T-cell (primary cell): Measurements from ENCODE around the gene KDM8. TPM values are rescaled to one million over a fixed set of nuclear protein-coding genes. Genes with fewer than 3 reads are reported as not detected.
A peak's percentile ranks its signal among the peaks of the same experiment; 100 is the strongest.

Experiments used
- ATAC-seq, 4 experiments: fragments of 200-7000 bp in 3 of 4; fragments of 150-1000 bp in 1 of 4; cut with Tn5 transposase; replicated peaks in 1 of 4; 1 replicate in 3 of 4; 2 replicates in 1 of 4; pipeline ENCODE4 v1.10.0; 2021; ENCODE audit warnings: moderate library complexity in 3 of 4, mild to moderate bottlenecking in 2 of 4, moderate number of reproducible peaks in 1 of 4
- CTCF ChIA-PET, 2 donors: fragments of 300-600 bp; sonication (Branson Sonifier 250); formaldehyde crosslinking; loops; one replicate each; lab custom pipeline; 2022; ENCODE audit warnings: antibody characterized with exemption in 2 of 2; lab: Charles Lee
- POLR2A ChIA-PET, 2 donors: fragments of 300-600 bp; sonication (Branson Sonifier 250); formaldehyde crosslinking; loops; one replicate each; lab custom pipeline; 2022; ENCODE audit warnings: antibody characterized with exemption in 2 of 2; lab: Charles Lee
- DNase-seq, 35 experiments: peaks; one replicate each; pipeline versions ENCODE4 v3.0.0 to v3.0.0-alpha.2; 2013 to 2023
- H3K27ac ChIP-seq: one replicate; pipeline ENCODE4 v1.5.1; 2013; ENCODE audit warnings: low read length
- H3K27me3 ChIP-seq, 2 experiments: replicated peaks in 1 of 2; 1 replicate in 1 of 2; 2 replicates in 1 of 2; pipeline versions ENCODE4 v1.6.1 to v1.7.0; 2013; ENCODE audit warnings: low read length in 1 of 2, mixed read lengths in 1 of 2; ENCODE audit not compliant: control insufficient read depth in 2 of 2, insufficient read depth in 2 of 2; ENCODE audit errors: extremely low read depth in 1 of 2
- H3K36me3 ChIP-seq, 2 donors: 1 replicate in 1 of 2; 2 replicates in 1 of 2; pipeline versions ENCODE4 v1.6.1 to v1.7.0; 2013; ENCODE audit warnings: low read length in 1 of 2; ENCODE audit not compliant: control insufficient read depth in 2 of 2, insufficient read depth in 1 of 2; ENCODE audit errors: extremely low read depth in 1 of 2
- H3K4me1 ChIP-seq, 2 experiments: 1 replicate in 1 of 2; 2 replicates in 1 of 2; pipeline versions ENCODE4 v1.6.1 to v1.7.0; 2013; ENCODE audit warnings: low read length in 2 of 2, mixed read lengths in 1 of 2; ENCODE audit not compliant: insufficient read depth in 2 of 2, control insufficient read depth in 1 of 2; ENCODE audit errors: extremely low read depth in 1 of 2
- H3K4me3 ChIP-seq, 2 donors: 1 replicate in 1 of 2; 2 replicates in 1 of 2; pipeline versions ENCODE4 v1.5.1 to v1.7.0; 2013; ENCODE audit warnings: mild to moderate bottlenecking in 2 of 2, low read length in 1 of 2, moderate library complexity in 1 of 2; ENCODE audit not compliant: control insufficient read depth in 1 of 2; ENCODE audit errors: extremely low read depth in 1 of 2
- H3K9me3 ChIP-seq: 2 replicates; pipeline ENCODE4 v1.7.0; 2013
- H3K27ac Mint-ChIP-seq, 2 donors: one replicate each; pipeline ENCODE4 v1.8.0; 2020 to 2021; ENCODE audit warnings: mild to moderate bottlenecking in 2 of 2, mixed read lengths in 2 of 2
- H3K27me3 Mint-ChIP-seq, 2 donors: one replicate each; pipeline ENCODE4 v1.8.0; 2021 to 2022; ENCODE audit warnings: mixed read lengths in 2 of 2
- H3K36me3 Mint-ChIP-seq: one replicate; pipeline ENCODE4 v1.8.0; 2021; ENCODE audit warnings: mixed read lengths
- H3K4me1 Mint-ChIP-seq, 3 donors: one replicate each; pipeline ENCODE4 v1.8.0; 2020 to 2022; ENCODE audit warnings: mixed read lengths in 3 of 3, mild to moderate bottlenecking in 1 of 3
- H3K4me3 Mint-ChIP-seq, 3 donors: one replicate each; pipeline ENCODE4 v1.8.0; 2020 to 2022; ENCODE audit warnings: mild to moderate bottlenecking in 3 of 3, mixed read lengths in 3 of 3, moderate library complexity in 3 of 3
- H3K9me3 Mint-ChIP-seq, 3 donors: one replicate each; pipeline ENCODE4 v1.8.0; 2020 to 2022; ENCODE audit warnings: mixed read lengths in 3 of 3
- WGBS: methylation state at CpG from one replicate; pipeline ENCODE4 v1.1.5; 2013; ENCODE audit warnings: missing lambda C conversion rate; ENCODE audit not compliant: insufficient coverage; 5-methylcytosine and 5-hydroxymethylcytosine counted together
- total RNA-seq, 35 experiments: library from RNA in 6 of 35; stranded (reverse) in 6 of 35; fragments of 120-200 nt in 1 of 35; gene quantifications; one replicate each; pipeline versions ENCODE4 v1.2.1 to v1.2.4 and lab custom pipeline; 2013 to 2026

The KDM8 gene
- total RNA-seq, 5 donors from 2014 or later (not counting 1 experiment from before 2014, with no cell fraction given): 13.4 to 25.6 (median 23.5) TPM

DNA sequence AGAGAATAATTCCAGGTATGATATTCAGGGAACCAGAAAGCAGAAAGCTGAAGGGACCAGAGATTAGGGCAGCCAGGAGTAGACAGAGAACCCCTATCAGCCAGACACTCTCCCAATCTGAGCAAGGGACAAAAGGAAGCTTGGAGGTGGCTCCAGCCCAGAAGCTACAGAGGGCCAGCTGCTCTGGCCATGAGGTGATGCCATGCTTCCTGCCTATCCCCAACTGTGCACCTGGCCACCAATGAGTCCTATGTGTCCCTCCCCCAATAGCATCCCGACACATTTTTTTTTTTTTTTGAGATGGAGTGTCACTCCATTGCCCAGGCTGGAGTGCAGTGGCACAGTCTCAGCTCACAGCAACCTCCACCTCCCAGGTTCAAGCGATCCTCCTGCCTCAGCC is 35.3 kb downstream of the KDM8 start:
- Mint-ChIP-seq H3K27me3 (no peaks in the 10 kb centered on the region), H3K9me3 (no peaks in the 10 kb centered on the region), H3K36me3 (peaks cover 18% of the 10 kb centered on the region), H3K4me3 (peak overlapping the region; percentile 7 to 70 (median 61)), H3K4me1 (peaks cover 81 to 89% (median 87%) of the 10 kb centered on the region in 3 donors), H3K27ac (peak overlapping the region; percentile 97 to 99)
- no peaks in the 10 kb centered on the region for H3K27me3 ChIP-seq
- ChIA-PET CTCF (interaction anchor here in 1 of 2 donors (0.6 to 0.9 kb wide), 2 partner anchors 78 to 129 kb away, joined by 4 read pairs; no protein-coding TSS in a partner anchor), POLR2A (no interaction called here)
- WGBS: no CpG with 5 or more reads among the region's 2 CpGs
- H3K36me3 ChIP-seq: peaks cover 5 to 11% of the 10 kb centered on the region in 2 donors
- H3K4me3 ChIP-seq: no peak overlapping the region
- H3K9me3 ChIP-seq: no peaks in the 10 kb centered on the region
- DNase-seq (no peak), ATAC-seq (no peak)
- H3K4me1 ChIP-seq: peaks cover 53 to 76% of the 10 kb centered on the region in 2 experiments
- H3K27ac ChIP-seq: peak overlapping the region; percentile 98

GRCh38 chr16:27239026-27239425 is 35.7 kb downstream of the KDM8 start:
- peaks cover 5 to 7% of the 10 kb centered on the region in 2 donors for H3K36me3 ChIP-seq
- DNase-seq (no peak), ATAC-seq (no peak)

GRCh38 chr16:27239906-27240655 is 36.8 kb downstream of the KDM8 start:
- WGBS: 78% methylated on average over 6 of the region's 9 CpGs
- H3K27me3 ChIP-seq: no peaks in the 10 kb centered on the region
- H3K9me3 ChIP-seq: no peaks in the 10 kb centered on the region
- Mint-ChIP-seq H3K4me1 (peaks cover 79 to 89% (median 86%) of the 10 kb centered on the region in 3 donors), H3K36me3 (peaks cover 16% of the 10 kb centered on the region), H3K9me3 (no peaks in the 10 kb centered on the region), H3K4me3 (no peak overlapping the region), H3K27ac (peak overlapping the region; percentile 97 to 99), H3K27me3 (no peaks in the 10 kb centered on the region)
- POLR2A ChIA-PET: no interaction called here
- no peak overlapping the region for H3K27ac ChIP-seq
- ATAC-seq (no peak), DNase-seq (no peak)
- CTCF ChIA-PET: interaction anchor here in 1 of 2 donors (1.4 kb wide), 1 partner anchor 60 kb away, joined by 3 read pairs; no protein-coding TSS in a partner anchor
- no peak overlapping the region for H3K4me3 ChIP-seq
- peaks cover 40 to 75% of the 10 kb centered on the region in 2 experiments for H3K4me1 ChIP-seq
- peaks cover 5 to 6% of the 10 kb centered on the region in 2 donors for H3K36me3 ChIP-seq

More at GRCh38 chr16:27239026-27239425, 35.7 kb downstream of the KDM8 start:
- Mint-ChIP-seq H3K4me3 (peak overlapping the region in 1 of 3 donors; percentile 70), H3K27ac (peak overlapping the region; percentile 97 to 99), H3K4me1 (peaks cover 81 to 89% (median 87%) of the 10 kb centered on the region in 3 donors), H3K9me3 (no peaks in the 10 kb centered on the region), H3K27me3 (no peaks in the 10 kb centered on the region), H3K36me3 (peaks cover 18% of the 10 kb centered on the region)
- 96% methylated on average over 5 of the region's 5 CpGs for WGBS
- CTCF ChIA-PET: interaction anchor here in 1 of 2 donors (0.6 to 1.4 kb wide), 3 partner anchors 59 to 129 kb away, joined by 3 to 4 read pairs (median 4); no protein-coding TSS in a partner anchor
- peak overlapping the region; percentile 98 for H3K27ac ChIP-seq
- H3K27me3 ChIP-seq: no peaks in the 10 kb centered on the region
- H3K9me3 ChIP-seq: no peaks in the 10 kb centered on the region
- POLR2A ChIA-PET: no interaction called here
- no peak overlapping the region for H3K4me3 ChIP-seq
- H3K4me1 ChIP-seq: peaks cover 49 to 76% of the 10 kb centered on the region in 2 experiments

GRCh38 chr16:27240948-27241531 is 37.7 kb downstream of the KDM8 start:
- H3K4me3 ChIP-seq: no peak overlapping the region
- ChIA-PET CTCF (no interaction called here), POLR2A (interaction anchor here in 1 of 2 donors (0.6 kb wide), 1 partner anchor 9 kb away, joined by 6 read pairs; no protein-coding TSS in a partner anchor)
- no peak for DNase-seq
- Mint-ChIP-seq H3K4me3 (no peak overlapping the region), H3K9me3 (no peaks in the 10 kb centered on the region), H3K27ac (peak overlapping the region; percentile 97 to 99), H3K36me3 (peaks cover 20% of the 10 kb centered on the region), H3K4me1 (peaks cover 76 to 89% (median 86%) of the 10 kb centered on the region in 3 donors), H3K27me3 (no peaks in the 10 kb centered on the region)
- 100% methylated on average over 4 of the region's 6 CpGs for WGBS
- no peak for ATAC-seq
- H3K27me3 ChIP-seq: no peaks in the 10 kb centered on the region
- no peak overlapping the region for H3K27ac ChIP-seq
- H3K4me1 ChIP-seq: peaks cover 32 to 70% of the 10 kb centered on the region in 2 experiments
- peaks cover 5 to 10% of the 10 kb centered on the region in 2 donors for H3K36me3 ChIP-seq
- no peaks in the 10 kb centered on the region for H3K9me3 ChIP-seq

DNA sequence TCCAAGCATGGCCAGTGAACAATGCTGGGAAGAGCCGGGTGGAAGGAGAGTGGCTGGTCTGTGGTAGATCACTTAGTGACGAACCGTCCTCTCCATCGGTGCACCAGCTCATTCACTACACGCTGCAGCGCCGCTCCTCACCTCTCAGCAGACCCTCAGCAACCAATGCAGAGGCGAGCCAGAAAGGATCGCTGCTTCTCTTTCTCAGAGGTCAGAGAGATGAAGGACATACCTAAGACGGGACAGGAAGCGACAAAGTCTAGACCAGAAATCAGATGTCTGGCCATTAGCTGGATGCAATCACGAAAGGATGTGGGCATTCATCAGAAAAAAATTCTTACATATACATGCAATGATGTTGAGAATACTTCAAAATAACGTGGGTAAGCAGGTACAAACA is 38.3 kb downstream of the KDM8 start:
- H3K36me3 ChIP-seq: peaks cover 5 to 10% of the 10 kb centered on the region in 2 donors
- ChIA-PET POLR2A (interaction anchor here in 1 of 2 donors (0.6 kb wide), 1 partner anchor 10 kb away, joined by 6 read pairs; no protein-coding TSS in a partner anchor), CTCF (interaction anchor here in 1 of 2 donors (0.8 kb wide), 1 partner anchor 79 kb away, joined by 4 read pairs; no protein-coding TSS in a partner anchor)
- no peak for DNase-seq
- 87% methylated on average over 6 of the region's 13 CpGs for WGBS
- H3K4me1 ChIP-seq: peaks cover 27 to 63% of the 10 kb centered on the region in 2 experiments
- Mint-ChIP-seq H3K27me3 (no peaks in the 10 kb centered on the region), H3K36me3 (peaks cover 21% of the 10 kb centered on the region), H3K4me1 (peaks cover 73 to 89% (median 87%) of the 10 kb centered on the region in 3 donors), H3K27ac (peak overlapping the region; percentile 97 to 99), H3K4me3 (no peak overlapping the region), H3K9me3 (no peaks in the 10 kb centered on the region)
- no peak overlapping the region for H3K27ac ChIP-seq
- H3K4me3 ChIP-seq: no peak overlapping the region
- no peaks in the 10 kb centered on the region for H3K9me3 ChIP-seq
- no peak for ATAC-seq
- H3K27me3 ChIP-seq: no peaks in the 10 kb centered on the region

DNA sequence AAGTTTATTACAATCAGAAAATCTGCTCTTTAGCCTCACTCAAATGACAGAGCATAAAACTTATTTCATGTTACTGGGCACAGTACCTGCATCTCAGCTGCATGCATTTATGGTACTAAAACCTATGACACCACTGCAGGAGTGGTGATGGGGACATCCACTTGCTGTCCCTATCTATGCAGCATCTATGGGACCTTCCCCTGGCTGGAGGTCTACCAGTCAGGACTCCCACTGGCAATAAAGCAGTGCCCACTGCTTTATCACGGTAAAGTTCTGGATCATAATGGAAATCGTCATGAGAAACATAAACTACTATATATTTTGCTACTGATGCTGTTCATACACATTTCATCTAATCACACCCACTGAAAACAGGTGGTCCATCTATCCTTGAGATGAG is 39.1 kb downstream of the KDM8 start:
- peak overlapping the region; percentile 21 for H3K27ac ChIP-seq
- ChIA-PET POLR2A (no interaction called here), CTCF (interaction anchor here in 1 of 2 donors (0.8 kb wide), 1 partner anchor 78 kb away, joined by 4 read pairs; no protein-coding TSS in a partner anchor)
- peak overlapping the region in 1 of 2 donors; percentile 46 for H3K4me3 ChIP-seq
- H3K4me1 ChIP-seq: peaks cover 20 to 56% of the 10 kb centered on the region in 2 experiments
- H3K9me3 ChIP-seq: no peaks in the 10 kb centered on the region
- ATAC-seq (no peak), DNase-seq (no peak)
- Mint-ChIP-seq H3K27me3 (no peaks in the 10 kb centered on the region), H3K4me1 (peaks cover 66 to 89% (median 87%) of the 10 kb centered on the region in 3 donors), H3K27ac (peak overlapping the region; percentile 97 to 99), H3K9me3 (no peaks in the 10 kb centered on the region), H3K36me3 (peaks cover 28% of the 10 kb centered on the region), H3K4me3 (peak overlapping the region; percentile 32 to 65 (median 56))
- H3K27me3 ChIP-seq: no peaks in the 10 kb centered on the region
- H3K36me3 ChIP-seq: peaks cover 5 to 10% of the 10 kb centered on the region in 2 donors
- 100% methylated on average over 1 of the region's 2 CpGs for WGBS
